ES-I3 (cell line): Measurements from ENCODE around the gene QSOX1.
"Not testable (repeated sequence)": the region's sequence is repeated elsewhere in the genome, so short reads cannot be mapped to it uniquely, and the experiment has no call there.

ENCODE experiments used
- H3K36me3 ChIP-seq: 2 replicates; pipeline ENCODE4 v1.6.1; 2013; ENCODE audit warnings: mild to moderate bottlenecking, low read length, control low read depth, moderate library complexity; ENCODE audit not compliant: insufficient read depth
- H3K4me1 ChIP-seq: 2 replicates; pipeline ENCODE4 v1.6.1; 2013; ENCODE audit warnings: mild to moderate bottlenecking, control low read depth, low read length; ENCODE audit not compliant: insufficient read depth
- H3K9ac ChIP-seq: 2 replicates; pipeline ENCODE4 v1.6.1; 2013; ENCODE audit warnings: low read depth, mild to moderate bottlenecking, low read length, moderate library complexity
- H3K9me3 ChIP-seq: 2 replicates; pipeline ENCODE4 v1.6.1; 2013; ENCODE audit warnings: mild to moderate bottlenecking, low read length, moderate library complexity; ENCODE audit not compliant: control insufficient read depth, insufficient read depth

The QSOX1 gene

GRCh38 chr1:180154325-180155181 lies at the start of gene QSOX1:
Gene QSOX1, plus strand, starts transcription at chr1:180154869. Its CDS starts 39 bp downstream, at chr1:180154908.
- Histone ChIP-seq H3K9me3 (no peaks in the 10 kb centered on the region), H3K9ac (peak within 1 kb of the TSS; percentile 85), H3K4me1 (0 out of 2 replicates have a peak, but pooled peaks cover 6% of the 10 kb centered on the region), H3K36me3 (no peaks in the 10 kb centered on the region)

- H3K9ac ChIP-seq: no peak overlapping the region
- no peaks in the 10 kb centered on the region for H3K4me1 ChIP-seq
- no peaks in the 10 kb centered on the region for H3K9me3 ChIP-seq
- H3K36me3 ChIP-seq: peaks cover 7% of the 10 kb centered on the region
These were observed 42.6 kb upstream of the QSOX1 start for GRCh38 chr1:180112091-180112490.

GRCh38 chr1:180112984-180113647 lies 41.6 kb upstream of the QSOX1 start:
- Histone ChIP-seq H3K36me3 (peaks cover 7% of the 10 kb centered on the region), H3K9me3 (no peaks in the 10 kb centered on the region), H3K4me1 (no peaks in the 10 kb centered on the region), H3K9ac (no peak overlapping the region)

- Histone ChIP-seq H3K9ac (no peak overlapping the region), H3K4me1 (no peaks in the 10 kb centered on the region), H3K36me3 (peaks cover 7% of the 10 kb centered on the region), H3K9me3 (no peaks in the 10 kb centered on the region)
These were observed 40.2 kb upstream of the QSOX1 start for GRCh38 chr1:180114396-180114945.

GRCh38 chr1:180116964-180117763 lies 37.5 kb upstream of the QSOX1 start:
- Histone ChIP-seq H3K36me3 (no peaks in the 10 kb centered on the region), H3K4me1 (no peaks in the 10 kb centered on the region), H3K9ac (no peak overlapping the region), H3K9me3 (no peaks in the 10 kb centered on the region)

GRCh38 chr1:180117764-180118116 lies 36.9 kb upstream of the QSOX1 start:
- no peak overlapping the region for H3K9ac ChIP-seq
- H3K4me1 ChIP-seq: no peaks in the 10 kb centered on the region
- H3K36me3 ChIP-seq: no peaks in the 10 kb centered on the region
- H3K9me3 ChIP-seq: no peaks in the 10 kb centered on the region

GRCh38 chr1:180119837-180120236 lies 34.8 kb upstream of the QSOX1 start:
- Histone ChIP-seq H3K4me1 (no peaks in the 10 kb centered on the region), H3K9me3 (no peaks in the 10 kb centered on the region), H3K9ac (no peak overlapping the region), H3K36me3 (no peaks in the 10 kb centered on the region)

GRCh38 chr1:180123463-180123936 lies 31.2 kb upstream of the QSOX1 start:
- Histone ChIP-seq H3K9ac (no peak overlapping the region), H3K36me3 (no peaks in the 10 kb centered on the region), H3K4me1 (peaks cover 8% of the 10 kb centered on the region), H3K9me3 (no peaks in the 10 kb centered on the region)

- no peak overlapping the region for H3K9ac ChIP-seq
- H3K4me1 ChIP-seq: peaks cover 8% of the 10 kb centered on the region
- no peaks in the 10 kb centered on the region for H3K9me3 ChIP-seq
- no peaks in the 10 kb centered on the region for H3K36me3 ChIP-seq
These were observed 24.0 kb upstream of the QSOX1 start for GRCh38 chr1:180130651-180131050.

- H3K36me3 ChIP-seq: no peaks in the 10 kb centered on the region
- H3K9me3 ChIP-seq: no peaks in the 10 kb centered on the region
- no peak overlapping the region for H3K9ac ChIP-seq
- peaks cover 6% of the 10 kb centered on the region for H3K4me1 ChIP-seq
These were observed 23.2 kb upstream of the QSOX1 start for GRCh38 chr1:180131510-180131909.

GRCh38 chr1:180133193-180133592 lies 21.5 kb upstream of the QSOX1 start:
- Histone ChIP-seq H3K9me3 (no peaks in the 10 kb centered on the region), H3K9ac (no peak overlapping the region), H3K36me3 (no peaks in the 10 kb centered on the region), H3K4me1 (no peaks in the 10 kb centered on the region)

GRCh38 chr1:180133688-180134087 lies 21.0 kb upstream of the QSOX1 start:
- not testable (repeated sequence) for H3K36me3 ChIP-seq, H3K9me3 ChIP-seq, H3K9ac ChIP-seq, H3K4me1 ChIP-seq

GRCh38 chr1:180135535-180135934 lies 19.1 kb upstream of the QSOX1 start:
- Histone ChIP-seq H3K36me3 (no peaks in the 10 kb centered on the region), H3K4me1 (no peaks in the 10 kb centered on the region), H3K9me3 (no peaks in the 10 kb centered on the region), H3K9ac (no peak overlapping the region)

GRCh38 chr1:180136331-180136967 lies 18.2 kb upstream of the QSOX1 start:
- H3K36me3 ChIP-seq: no peaks in the 10 kb centered on the region
- no peaks in the 10 kb centered on the region for H3K4me1 ChIP-seq
- no peaks in the 10 kb centered on the region for H3K9me3 ChIP-seq
- no peak overlapping the region for H3K9ac ChIP-seq
